HG02571 (cell line): Measurements from ENCODE around the gene MAL.
A peak's percentile ranks its signal among the peaks of the same experiment; 100 is the strongest.

Experiments used
- ATAC-seq: cut with Tn5 transposase; IDR thresholded peaks from one replicate; pipeline ENCODE4 v1.9.1; 2021; ENCODE audit warnings: mild to moderate bottlenecking, moderate library complexity; ENCODE audit not compliant: unreplicated experiment

The MAL gene

GRCh38 chr2:94996305-94997100 lies 29.0 kb upstream of the MAL start:
- no peak for ATAC-seq

- no peak for ATAC-seq
Observed at GRCh38 chr2:94997981-94998930, 27.3 kb upstream of the MAL start.

GRCh38 chr2:94999431-94999883 lies 26.1 kb upstream of the MAL start:
- ATAC-seq: no peak

- ATAC-seq: no peak
Observed at GRCh38 chr2:95001051-95001562, 24.4 kb upstream of the MAL start.

GRCh38 chr2:95001701-95002100 lies 23.8 kb upstream of the MAL start:
- no peak for ATAC-seq

- ATAC-seq: no peak
Observed at GRCh38 chr2:95002498-95002897, 23.0 kb upstream of the MAL start.

- no peak for ATAC-seq
Observed at GRCh38 chr2:95004287-95004686, 21.2 kb upstream of the MAL start.

- ATAC-seq: no peak
Observed at GRCh38 chr2:95004711-95005110, 20.8 kb upstream of the MAL start.

GRCh38 chr2:95005726-95006125 lies 19.8 kb upstream of the MAL start:
- no peak for ATAC-seq

- ATAC-seq: no peak
Observed at GRCh38 chr2:95006588-95006987, 18.9 kb upstream of the MAL start.

- ATAC-seq: no peak
Observed at GRCh38 chr2:95007031-95007609, 18.4 kb upstream of the MAL start.

- no peak for ATAC-seq
Observed at GRCh38 chr2:95007822-95008221, 17.7 kb upstream of the MAL start.

- ATAC-seq: no peak
Observed at GRCh38 chr2:95008306-95008705, 17.2 kb upstream of the MAL start.

GRCh38 chr2:95008996-95009395 lies 16.5 kb upstream of the MAL start:
- no peak for ATAC-seq

GRCh38 chr2:95009412-95009811 lies 16.1 kb upstream of the MAL start:
- ATAC-seq: no peak

GRCh38 chr2:95010126-95010525 lies 15.4 kb upstream of the MAL start:
- ATAC-seq: no peak

- no peak for ATAC-seq
Observed at GRCh38 chr2:95010718-95011117, 14.8 kb upstream of the MAL start.

- peak; percentile 68 for ATAC-seq
Observed at GRCh38 chr2:95012881-95013550, 12.5 kb upstream of the MAL start.

GRCh38 chr2:95013726-95014125 lies 11.8 kb upstream of the MAL start:
- no peak for ATAC-seq

- no peak for ATAC-seq
Observed at GRCh38 chr2:95014126-95014708, 11.3 kb upstream of the MAL start.
